H7 (cell line): Measurements from ENCODE around the gene DGKD. TPM values are rescaled to one million over a fixed set of nuclear protein-coding genes. Genes with fewer than 3 reads are reported as not detected.

Source experiments
- DNase-seq: peaks from one replicate; pipeline ENCODE4 v3.0.0; 2012
- H3K27me3 ChIP-seq: 2 replicates; pipeline ENCODE4 v1.6.0; 2011; ENCODE audit warnings: mild to moderate bottlenecking, low read length; ENCODE audit not compliant: control insufficient read depth, insufficient read depth
- H3K36me3 ChIP-seq: replicated peaks from 2 replicates; pipeline ENCODE4 v1.5.1; 2011; ENCODE audit warnings: low read length; ENCODE audit not compliant: control insufficient read depth, insufficient read depth
- H3K4me3 ChIP-seq: 2 replicates; pipeline ENCODE4 v1.5.1; 2011; ENCODE audit warnings: low read depth, mild to moderate bottlenecking, control low read depth, low read length, moderate library complexity; ENCODE audit not compliant: insufficient read depth
- total RNA-seq: library from RNA; depleted of rRNA; stranded (reverse); fragments of >200 nt; shearing (Covaris generic); gene quantifications from 2 replicates; pipeline ENCODE4 v1.2.3, GENCODE V29; 2014

Gene DGKD
- total RNA-seq, 1 experiment from 2014 or later: 10.3 TPM

DNA sequence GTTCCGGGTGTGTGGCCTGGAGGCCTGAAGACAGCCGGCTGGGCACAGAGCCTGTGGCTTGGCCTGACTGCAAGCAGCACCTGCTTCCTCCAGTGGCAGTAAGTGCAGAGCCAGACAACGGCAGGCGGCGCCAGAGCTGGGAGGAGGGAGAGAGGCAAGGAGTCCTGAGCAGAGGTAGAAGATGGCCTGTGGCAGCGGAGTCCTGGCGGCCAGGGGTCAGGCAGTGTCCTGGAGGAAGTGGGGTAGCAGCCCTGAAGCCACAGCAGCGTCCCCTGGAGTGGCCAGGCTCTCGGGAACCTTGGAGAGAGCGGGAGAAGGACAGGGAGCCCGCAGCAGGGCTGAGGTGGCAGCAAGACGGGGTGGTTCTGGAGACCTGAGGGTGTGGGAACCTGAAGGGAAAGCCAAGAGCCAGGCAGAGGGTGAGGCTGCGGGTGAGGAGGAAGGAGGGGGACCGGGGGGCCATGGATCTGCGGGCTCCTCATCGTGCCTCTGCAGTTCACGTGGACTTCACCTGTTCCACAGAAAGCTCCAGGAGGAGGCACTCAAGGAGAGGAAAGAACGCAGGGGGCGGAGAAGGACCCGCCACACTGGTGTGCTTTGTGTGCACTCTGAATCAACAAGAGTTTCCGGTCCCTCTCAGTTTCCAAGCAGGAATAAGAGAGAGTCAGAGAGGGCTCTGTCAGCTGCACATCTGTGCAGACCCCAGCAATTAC is 126.4 kb downstream of the DGKD start:
- no peaks in the 10 kb centered on the region for H3K36me3 ChIP-seq
- peak; percentile 66 for DNase-seq
- H3K27me3 ChIP-seq: no peaks in the 10 kb centered on the region
- no peak overlapping the region for H3K4me3 ChIP-seq

DNA sequence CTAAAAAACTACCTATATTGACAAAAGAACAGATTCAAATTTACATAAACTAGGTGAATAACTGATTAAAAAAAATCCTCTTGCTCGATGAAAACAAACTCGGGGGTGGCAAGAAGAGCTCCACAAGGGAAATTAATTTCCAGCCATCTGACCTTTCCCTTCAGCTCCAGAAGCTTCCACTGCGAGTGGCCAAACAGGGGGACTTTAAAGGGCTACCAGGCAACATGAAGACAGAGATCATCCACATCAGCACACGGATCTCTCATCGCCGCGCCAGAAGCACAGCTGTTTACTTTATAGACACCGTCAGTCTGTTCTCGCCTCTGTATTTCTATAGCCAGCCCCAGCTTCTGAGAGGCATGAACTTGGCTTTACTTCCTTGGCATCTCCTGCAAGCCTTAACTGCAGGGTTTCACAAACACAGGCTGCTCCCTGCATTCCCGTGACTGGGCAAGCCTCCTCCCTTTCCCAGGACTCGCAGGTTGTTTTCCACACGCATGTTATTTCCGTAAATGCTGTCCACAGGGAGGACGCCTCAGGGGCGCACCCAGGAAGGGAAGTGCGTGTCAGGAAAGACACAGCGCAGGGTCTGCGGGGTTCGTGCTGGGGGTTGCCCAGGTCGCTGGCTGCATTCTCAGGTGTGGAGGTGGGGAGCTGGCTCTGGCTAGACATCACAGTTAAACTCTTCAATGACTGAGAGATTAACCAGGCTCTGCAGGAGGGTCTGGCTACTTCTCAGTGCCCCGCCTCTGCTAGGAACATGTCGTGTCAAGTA is 127.3 kb downstream of the DGKD start:
- DNase-seq: no peak
- Histone ChIP-seq H3K36me3 (no peaks in the 10 kb centered on the region), H3K4me3 (no peak overlapping the region), H3K27me3 (no peaks in the 10 kb centered on the region)

DNA sequence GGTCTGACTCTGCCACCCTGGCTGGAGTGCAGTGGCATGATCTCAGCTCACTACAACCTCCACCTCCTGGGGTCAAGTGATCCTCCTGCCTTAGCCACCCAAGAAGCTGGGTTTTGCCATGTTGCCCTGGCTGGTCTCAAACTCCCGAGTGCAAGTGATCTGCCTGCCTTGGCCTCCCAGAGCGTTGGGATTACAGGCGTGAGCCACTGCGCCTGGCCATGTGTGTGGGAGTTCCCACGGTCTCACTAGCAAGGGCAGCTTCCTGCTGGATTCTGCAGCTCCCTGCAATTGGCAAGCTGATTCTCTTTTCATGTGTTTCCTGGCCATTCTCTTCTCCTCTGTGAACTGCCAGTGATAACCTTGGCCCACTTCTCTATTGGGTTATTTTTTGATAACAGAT is 128.3 kb downstream of the DGKD start:
- Histone ChIP-seq H3K36me3 (no peaks in the 10 kb centered on the region), H3K4me3 (no peak overlapping the region), H3K27me3 (no peaks in the 10 kb centered on the region)
- DNase-seq: no peak

DNA sequence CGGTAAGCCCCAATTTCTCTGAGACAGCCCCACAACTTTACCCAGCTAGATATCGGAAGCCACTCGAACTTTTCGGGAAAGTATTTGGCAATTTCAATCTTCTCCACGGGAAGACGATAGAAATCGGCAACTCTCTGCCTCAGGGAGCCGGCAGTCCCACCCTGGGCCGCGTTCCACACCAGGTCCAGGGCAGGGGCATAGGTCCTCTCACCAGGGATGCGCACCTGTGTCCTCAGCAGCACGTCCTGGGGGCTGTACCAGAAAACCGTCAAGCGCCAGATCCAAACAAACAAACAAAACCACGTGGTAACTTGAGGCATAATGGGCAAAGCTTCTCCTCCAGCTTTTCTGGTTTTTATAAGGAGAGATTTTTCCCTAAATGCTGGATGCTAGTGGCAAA is 131.4 kb downstream of the DGKD start:
- Histone ChIP-seq H3K36me3 (no peaks in the 10 kb centered on the region), H3K4me3 (no peak overlapping the region), H3K27me3 (no peaks in the 10 kb centered on the region)
- no peak for DNase-seq

DNA sequence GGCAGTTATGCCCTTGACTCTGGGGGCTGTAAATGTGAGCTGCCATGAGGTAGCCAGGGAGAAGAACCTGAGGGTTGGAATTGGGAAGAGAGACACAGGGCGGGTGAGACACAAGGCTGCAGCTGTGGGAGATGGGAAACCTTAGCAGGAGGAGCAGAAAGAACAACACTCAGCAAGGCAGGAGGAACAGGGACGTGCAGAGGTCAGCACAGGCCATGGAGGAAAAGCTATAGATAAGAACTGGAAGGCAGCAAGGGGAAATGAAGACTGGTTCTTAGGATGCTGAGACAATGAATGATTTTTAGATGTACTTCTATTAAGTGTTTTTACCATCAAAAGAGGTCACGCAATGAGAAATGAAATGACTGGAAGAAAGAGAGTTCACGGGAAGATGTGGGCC is 132.1 kb downstream of the DGKD start:
- no peak for DNase-seq
- no peaks in the 10 kb centered on the region for H3K27me3 ChIP-seq

DNA sequence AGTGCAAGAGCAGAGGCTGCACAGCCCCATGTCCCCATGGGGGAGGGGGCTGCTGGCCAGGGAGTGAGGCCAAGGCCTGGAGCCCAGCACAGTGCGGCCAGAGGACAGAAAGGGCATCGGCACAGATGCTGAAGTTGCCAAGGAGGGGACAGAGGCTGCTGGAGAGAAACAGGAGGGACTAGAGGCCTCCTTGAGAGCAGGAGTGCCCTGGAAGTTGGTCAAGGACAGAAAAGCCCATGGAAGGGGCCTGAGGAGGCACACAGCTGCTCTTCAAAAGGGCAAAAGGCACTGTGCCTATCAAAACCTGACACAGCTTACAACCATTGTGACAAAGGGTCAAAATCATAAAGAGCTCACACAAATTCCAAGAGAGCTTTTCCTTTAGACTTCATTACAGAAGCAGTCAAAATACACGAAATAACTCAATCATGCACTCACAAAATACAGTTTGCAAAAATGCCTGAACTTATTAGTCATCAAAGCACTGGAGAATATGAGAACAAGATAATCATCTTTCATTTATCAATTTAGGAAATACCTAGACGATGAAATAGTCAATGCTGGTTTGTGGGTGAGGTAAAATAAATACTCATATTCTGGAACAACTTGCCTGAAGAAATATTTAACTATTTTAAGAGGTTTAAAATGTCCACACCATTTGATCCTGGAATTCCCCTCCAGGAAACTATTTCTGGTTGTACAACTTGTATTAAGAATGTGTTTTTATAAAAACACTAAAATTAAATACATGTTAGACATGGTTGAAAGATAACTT is 132.7 kb downstream of the DGKD start:
- H3K4me3 ChIP-seq: no peak overlapping the region
- no peaks in the 10 kb centered on the region for H3K27me3 ChIP-seq
- DNase-seq: no peak
- no peaks in the 10 kb centered on the region for H3K36me3 ChIP-seq

More for the DNA sequence above, 132.1 kb downstream of the DGKD start:
- Histone ChIP-seq H3K4me3 (no peak overlapping the region), H3K36me3 (no peaks in the 10 kb centered on the region)

DNA sequence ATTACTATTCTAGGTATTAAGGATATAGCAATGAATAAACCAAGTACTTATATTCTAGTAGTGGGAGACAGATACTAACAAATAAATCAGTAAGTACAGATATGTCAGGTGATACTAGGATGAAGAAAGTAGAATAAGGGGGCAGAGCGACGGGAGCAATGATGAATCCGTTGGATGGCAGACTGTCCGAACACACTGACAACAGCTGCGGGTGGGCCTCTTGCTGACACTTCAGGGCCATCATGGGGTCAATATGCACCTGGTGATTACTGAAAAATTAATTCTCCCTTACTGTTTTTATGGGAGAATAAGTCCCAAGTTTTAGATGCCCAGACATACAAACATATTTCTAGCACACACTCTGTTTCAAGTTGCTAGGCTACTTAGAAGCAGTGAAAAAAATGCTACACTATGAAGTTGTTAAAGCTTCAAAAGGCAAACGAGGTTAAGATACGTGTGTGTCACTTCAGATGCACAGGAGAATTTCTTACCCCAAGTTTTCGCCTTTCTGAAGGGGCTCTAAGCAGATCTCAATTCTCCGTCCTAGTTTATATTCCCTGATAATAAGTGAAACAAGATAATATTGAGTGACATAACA is 133.6 kb downstream of the DGKD start:
- DNase-seq: no peak
- Histone ChIP-seq H3K36me3 (no peaks in the 10 kb centered on the region), H3K4me3 (no peak overlapping the region), H3K27me3 (no peaks in the 10 kb centered on the region)

DNA sequence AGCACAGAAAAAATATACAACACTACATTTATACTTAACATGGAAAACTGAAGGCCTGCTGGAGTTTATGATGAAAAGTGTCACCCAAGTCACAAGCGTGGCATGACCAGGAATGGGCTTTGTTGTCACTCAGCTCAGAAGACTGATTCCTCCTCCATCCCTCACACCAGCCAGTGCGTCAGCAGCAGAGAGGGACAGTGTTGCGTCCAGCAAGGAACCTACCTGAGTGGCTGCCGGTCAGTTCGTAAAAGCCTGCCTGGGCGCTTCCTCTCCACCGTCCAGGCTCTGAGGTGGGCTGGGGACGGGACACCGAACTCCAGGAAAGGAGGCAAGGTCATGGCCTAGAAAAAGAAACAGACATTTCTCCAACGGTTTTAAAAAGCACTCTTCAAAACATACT is 134.8 kb downstream of the DGKD start:
- no peaks in the 10 kb centered on the region for H3K36me3 ChIP-seq
- no peak for DNase-seq
- no peak overlapping the region for H3K4me3 ChIP-seq
- H3K27me3 ChIP-seq: no peaks in the 10 kb centered on the region

DNA sequence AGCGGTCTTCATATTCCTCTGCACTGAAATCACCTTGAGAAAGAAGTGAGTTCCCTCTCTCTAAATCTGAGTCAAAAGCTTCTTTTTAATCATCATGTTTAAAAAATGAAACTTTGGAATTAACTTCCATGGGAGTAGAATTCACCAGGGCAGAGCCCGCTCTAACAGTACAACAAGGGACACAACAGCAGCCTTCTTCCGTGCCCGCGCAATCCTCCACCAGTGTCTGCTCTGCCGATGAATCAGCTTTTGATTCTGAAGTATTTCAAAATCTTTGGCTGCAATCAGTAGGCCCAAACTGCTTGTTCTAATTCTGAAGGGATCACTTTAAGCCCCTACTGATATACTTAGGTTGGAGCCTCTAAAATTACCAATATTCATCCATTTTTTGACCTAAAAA is 135.4 kb downstream of the DGKD start:
- no peak overlapping the region for H3K4me3 ChIP-seq
- H3K27me3 ChIP-seq: no peaks in the 10 kb centered on the region
- DNase-seq: no peak
- H3K36me3 ChIP-seq: no peaks in the 10 kb centered on the region

DNA sequence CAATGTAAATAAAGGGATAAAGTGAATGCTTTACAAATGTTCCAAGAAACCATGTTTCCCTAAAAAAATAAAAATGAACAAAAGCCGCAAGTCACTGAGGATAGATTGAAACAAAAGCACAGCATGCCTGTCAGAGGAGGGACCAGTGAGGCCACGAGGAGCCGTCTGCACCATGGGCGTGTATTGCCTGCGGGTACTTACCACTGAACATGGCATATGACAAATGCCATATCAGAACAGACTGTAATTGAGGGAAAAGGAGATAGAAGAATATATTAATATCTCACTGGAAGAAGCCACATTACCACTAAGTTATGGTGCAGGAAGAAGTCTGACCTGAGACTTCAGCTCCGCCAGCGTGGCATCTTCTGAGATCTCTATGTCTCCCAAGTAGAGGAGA is 136.5 kb downstream of the DGKD start:
- H3K4me3 ChIP-seq: no peak overlapping the region
- H3K36me3 ChIP-seq: no peaks in the 10 kb centered on the region
- DNase-seq: no peak
- no peaks in the 10 kb centered on the region for H3K27me3 ChIP-seq

DNA sequence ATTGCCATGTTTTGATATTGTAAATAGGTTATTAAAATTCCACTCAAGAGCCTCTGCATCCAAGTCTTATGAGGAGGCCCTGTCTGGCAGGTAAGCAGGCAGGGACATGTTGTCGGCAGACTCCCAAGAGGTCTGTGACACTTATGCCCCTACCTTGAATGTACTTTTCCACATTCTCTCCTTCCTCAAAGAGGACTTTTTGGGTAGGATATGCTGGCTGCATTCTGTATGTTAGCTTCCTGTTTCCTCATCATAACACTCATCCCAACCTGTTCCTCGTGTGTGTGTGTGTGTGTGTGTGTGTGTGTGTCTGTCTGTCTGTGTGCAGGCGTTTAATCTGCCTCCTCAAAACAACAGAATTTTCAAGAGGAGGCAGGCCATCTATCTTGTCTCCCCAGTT is 137.0 kb downstream of the DGKD start:
- no peak for DNase-seq
- Histone ChIP-seq H3K4me3 (no peak overlapping the region), H3K36me3 (no peaks in the 10 kb centered on the region), H3K27me3 (no peaks in the 10 kb centered on the region)

DNA sequence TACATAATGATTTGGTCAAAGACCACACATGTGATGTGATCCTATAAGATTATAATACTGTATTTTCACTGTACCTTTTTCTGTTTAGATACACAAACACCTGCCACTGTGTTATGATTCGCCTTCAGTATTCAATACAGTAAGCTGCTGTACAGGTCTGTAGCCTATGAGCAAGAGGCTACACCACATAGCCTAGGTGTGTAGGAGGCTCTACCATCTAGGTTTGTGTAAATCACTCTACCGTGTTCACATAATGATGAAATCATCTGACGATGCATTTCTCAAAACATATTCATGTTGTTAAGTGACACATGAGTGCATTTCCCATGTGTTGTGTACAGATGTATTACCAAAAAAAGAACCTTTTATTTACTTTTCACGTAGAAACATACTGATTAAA is 137.8 kb downstream of the DGKD start:
- Histone ChIP-seq H3K4me3 (no peak overlapping the region), H3K36me3 (no peaks in the 10 kb centered on the region), H3K27me3 (no peaks in the 10 kb centered on the region)
- DNase-seq: no peak

DNA sequence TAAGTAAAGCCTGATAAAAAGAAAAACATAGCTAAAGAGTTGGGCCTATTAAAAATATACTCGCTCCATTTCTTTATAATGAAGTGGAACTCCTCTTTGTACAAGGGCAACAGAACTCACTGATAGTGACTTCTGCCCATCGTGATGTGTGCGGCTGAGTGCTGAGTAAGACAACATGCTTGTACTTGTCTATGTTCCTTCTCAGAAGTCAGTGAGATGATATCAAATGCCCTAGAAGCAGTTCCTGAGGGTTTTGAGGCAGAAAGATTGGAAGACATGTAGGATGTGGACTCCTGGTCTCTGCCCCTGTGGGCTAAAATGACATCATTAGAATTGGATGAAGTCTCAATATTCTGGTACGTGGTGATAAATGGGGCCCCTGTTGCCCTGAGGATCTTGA is 138.5 kb downstream of the DGKD start:
- Histone ChIP-seq H3K36me3 (no peaks in the 10 kb centered on the region), H3K27me3 (no peaks in the 10 kb centered on the region), H3K4me3 (no peak overlapping the region)
- DNase-seq: no peak

DNA sequence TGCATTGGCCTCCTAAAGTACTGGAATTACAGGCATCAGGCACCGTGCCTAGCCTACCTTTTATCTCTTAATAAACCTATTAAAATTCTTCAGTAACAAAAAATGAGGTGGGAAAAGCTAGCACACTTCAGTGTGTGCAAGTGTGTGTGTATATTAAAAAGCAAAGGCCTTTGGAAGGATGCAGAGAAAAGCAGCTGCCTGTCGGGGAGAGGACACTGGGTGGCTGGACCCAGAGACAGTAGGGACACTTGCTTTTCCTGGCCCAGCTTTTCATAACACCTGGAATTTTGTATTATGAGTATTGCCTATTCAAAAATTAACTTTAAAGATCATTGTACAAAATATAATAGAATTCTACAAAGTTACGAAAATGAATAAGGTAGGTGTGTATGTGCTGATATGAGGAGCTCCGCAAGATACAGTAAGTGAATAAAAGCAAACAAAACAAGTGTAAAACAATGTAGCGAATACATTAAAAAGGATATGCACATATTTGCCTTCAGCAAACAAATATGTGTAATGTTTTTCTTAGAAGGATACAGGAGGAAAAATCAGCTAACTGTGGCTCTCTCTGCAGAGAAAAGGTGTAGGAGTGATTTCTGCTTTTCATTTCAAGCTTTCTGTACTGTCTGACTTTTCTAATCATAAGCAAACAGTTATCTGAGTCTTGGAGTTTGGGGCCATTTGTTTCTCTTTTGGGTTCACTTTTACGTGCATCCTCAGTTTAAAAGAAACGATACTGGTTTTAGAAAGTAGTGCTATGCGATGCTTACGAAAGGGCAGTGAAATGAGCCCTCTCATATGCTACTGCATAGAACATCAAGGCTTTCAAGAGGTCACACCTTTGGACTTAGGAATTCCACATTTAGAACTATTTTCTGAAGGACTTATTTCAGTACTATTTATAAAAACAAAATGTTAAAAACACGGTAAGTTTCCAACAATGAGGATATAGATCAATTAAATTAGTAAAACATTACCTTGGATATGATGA is 141.5 kb downstream of the DGKD start:
- DNase-seq: no peak
- Histone ChIP-seq H3K4me3 (no peak overlapping the region), H3K27me3 (no peaks in the 10 kb centered on the region)

More for the DNA sequence above, 141.5 kb downstream of the DGKD start:
- no peaks in the 10 kb centered on the region for H3K36me3 ChIP-seq
